Fibroblast of lung (primary cell): ENCODE results near the gene CWC15. TPM values are rescaled to one million over a fixed set of nuclear protein-coding genes. Genes with fewer than 3 reads are reported as not detected.

Experiments used
- DNase-seq, 2 donors: peaks; one replicate each; pipeline versions ENCODE4 v3.0.0 to v3.0.0-alpha.2; 2010; ENCODE audit warnings: low read depth in 2 of 2
- H2AFZ ChIP-seq: 2 replicates; pipeline ENCODE4 v1.5.1; 2012; ENCODE audit warnings: low read length, control low read depth, inconsistent platforms
- H3K27ac ChIP-seq: 2 replicates; pipeline ENCODE4 v1.5.1; 2011; ENCODE audit warnings: low read length, control low read depth; ENCODE audit not compliant: insufficient read depth
- H3K27me3 ChIP-seq: 2 replicates; pipeline ENCODE4 v1.5.1; 2011; ENCODE audit warnings: mild to moderate bottlenecking, low read length; ENCODE audit not compliant: control insufficient read depth, insufficient read depth
- H3K36me3 ChIP-seq: 2 replicates; pipeline ENCODE4 v1.5.1; 2011; ENCODE audit warnings: low read length; ENCODE audit not compliant: control insufficient read depth, insufficient read depth
- H3K4me1 ChIP-seq: 2 replicates; pipeline ENCODE4 v1.5.1; 2011; ENCODE audit warnings: low read length; ENCODE audit not compliant: control insufficient read depth, insufficient read depth; ENCODE audit errors: extremely low read depth
- H3K4me2 ChIP-seq: 2 replicates; pipeline ENCODE4 v1.5.1; 2011; ENCODE audit warnings: low read length, control low read depth; ENCODE audit not compliant: insufficient read depth; ENCODE audit errors: extremely low read depth
- H3K4me3 ChIP-seq, 4 experiments: fragments of 200-600 bp in 1 of 4; sonication (generic) in 1 of 4; replicated peaks in 1 of 4; 2 replicates each; pipeline ENCODE4 v1.5.1; 2011 to 2016; ENCODE audit warnings: low read length in 4 of 4, low read depth in 3 of 4, mild to moderate bottlenecking in 3 of 4, control low read depth in 2 of 4, inconsistent platforms in 1 of 4, mixed read lengths in 1 of 4; ENCODE audit not compliant: insufficient read depth in 1 of 4; ENCODE audit errors: control extremely low read depth in 1 of 4
- H3K79me2 ChIP-seq: 2 replicates; pipeline ENCODE4 v1.5.1; 2012; ENCODE audit warnings: mild to moderate bottlenecking, low read length, inconsistent platforms; ENCODE audit not compliant: control insufficient read depth, insufficient read depth
- H3K9ac ChIP-seq: 2 replicates; pipeline ENCODE4 v1.5.1; 2011; ENCODE audit warnings: mild to moderate bottlenecking, low read length, control low read depth; ENCODE audit not compliant: insufficient read depth
- H3K9me3 ChIP-seq: 2 replicates; pipeline ENCODE4 v1.5.1; 2012; ENCODE audit warnings: low read depth, low read length; ENCODE audit not compliant: control insufficient read depth, insufficient read depth
- H4K20me1 ChIP-seq: 2 replicates; pipeline ENCODE4 v1.5.1; 2011; ENCODE audit warnings: low read length; ENCODE audit not compliant: control insufficient read depth, insufficient read depth; ENCODE audit errors: extremely low read depth
- CTCF ChIP-seq, 2 donors: IDR thresholded peaks in 1 of 2; conservative IDR thresholded peaks in 1 of 2; 1 replicate in 1 of 2; 2 replicates in 1 of 2; pipeline ENCODE4 v1.5.1; 2011 to 2012; ENCODE audit warnings: low read length in 2 of 2, control low read depth in 1 of 2, inconsistent platforms in 1 of 2, low read depth in 1 of 2, mild to moderate bottlenecking in 1 of 2
- EZH2 ChIP-seq: IDR thresholded peaks from 2 replicates; pipeline ENCODE4 v1.5.1; 2012; ENCODE audit warnings: low read length, control low read depth, mild to moderate bottlenecking; ENCODE audit errors: missing control alignments
- polyA plus RNA-seq, 2 donors: library from polyadenylated mRNA; depleted of rRNA in 1 of 2; stranded (reverse) in 1 of 2; unstranded in 1 of 2; fragments of >200 nt; gene quantifications; 2 replicates each; pipeline ENCODE4 v1.2.1, GENCODE V29; 2011 to 2012; ENCODE audit warnings: missing spikeins in 1 of 2
- total RNA-seq: library from RNA; depleted of rRNA; stranded (reverse); fragments of >200 nt; gene quantifications from 2 replicates; pipeline ENCODE4 v1.2.1, GENCODE V29; 2014

The CWC15 gene
- total and polyA plus RNA-seq, 2 donors (not counting 1 experiment from before 2014, with no cell fraction given): 42.1 to 51.4 TPM

GRCh38 chr11:94956963-94957362 is 16.4 kb downstream of the CWC15 start:
- TF ChIP-seq EZH2 (no peak), CTCF (conservative IDR thresholded peaks at IDR 0.05 in 1 of 2, IDR thresholded peaks at IDR 0.05 in 1 of 2; ENCODE audit: low read depth in 1 of 2, low read length in 2 of 2) (no peak)
- H3K36me3 ChIP-seq: no peaks in the 10 kb centered on the region
- no peak overlapping the region for H3K27ac ChIP-seq
- no peaks in the 10 kb centered on the region for H3K27me3 ChIP-seq
- no peak overlapping the region for H3K4me3 ChIP-seq
- H3K79me2 ChIP-seq: no peaks in the 10 kb centered on the region
- no peak overlapping the region for H3K9ac ChIP-seq
- no peaks in the 10 kb centered on the region for H3K9me3 ChIP-seq
- no peak overlapping the region for H2AFZ ChIP-seq
- DNase-seq: no peak
- H3K4me1 ChIP-seq: peaks cover 4% of the 10 kb centered on the region
- H4K20me1 ChIP-seq: no peaks in the 10 kb centered on the region
- no peak overlapping the region for H3K4me2 ChIP-seq

- H3K79me2 ChIP-seq: no peaks in the 10 kb centered on the region
- no peaks in the 10 kb centered on the region for H3K27me3 ChIP-seq
- no peak overlapping the region for H3K9ac ChIP-seq
- no peaks in the 10 kb centered on the region for H4K20me1 ChIP-seq
- H3K4me3 ChIP-seq: no peak overlapping the region
- no peaks in the 10 kb centered on the region for H3K9me3 ChIP-seq
- H2AFZ ChIP-seq: no peak overlapping the region
- TF ChIP-seq EZH2: no peak
- no peak for TF ChIP-seq CTCF (conservative IDR thresholded peaks at IDR 0.05 in 1 of 2, IDR thresholded peaks at IDR 0.05 in 1 of 2; ENCODE audit: low read depth in 1 of 2, low read length in 2 of 2)
- DNase-seq: no peak
- no peak overlapping the region for H3K27ac ChIP-seq
- no peak overlapping the region for H3K4me2 ChIP-seq
- H3K4me1 ChIP-seq: peaks cover 4% of the 10 kb centered on the region
- no peaks in the 10 kb centered on the region for H3K36me3 ChIP-seq
These were observed 18.6 kb downstream of the CWC15 start for GRCh38 chr11:94954753-94955152.

- Histone ChIP-seq H4K20me1 (no peaks in the 10 kb centered on the region), H3K4me3 (no peak overlapping the region)
These were observed 25.2 kb downstream of the CWC15 start for GRCh38 chr11:94948070-94948617.

More at GRCh38 chr11:94948070-94948617, 25.2 kb downstream of the CWC15 start:
- Histone ChIP-seq H3K27ac (peak overlapping the region; percentile 26), H2AFZ (peak overlapping the region; percentile 40), H3K9ac (no peak overlapping the region), H3K27me3 (no peaks in the 10 kb centered on the region), H3K4me2 (no peak overlapping the region), H3K4me1 (no peaks in the 10 kb centered on the region), H3K9me3 (no peaks in the 10 kb centered on the region), H3K36me3 (no peaks in the 10 kb centered on the region), H3K79me2 (no peaks in the 10 kb centered on the region)
- peak; percentile 67 to 93 for DNase-seq
- TF ChIP-seq CTCF (conservative IDR thresholded peaks at IDR 0.05 in 1 of 2, IDR thresholded peaks at IDR 0.05 in 1 of 2; ENCODE audit: low read depth in 1 of 2, low read length in 2 of 2): no peak
- no peak for TF ChIP-seq EZH2
